Neuron (in vitro differentiated cells): ENCODE measurements around the gene AIG1.
"Not testable (repeated sequence)": the region's sequence is repeated elsewhere in the genome, so short reads cannot be mapped to it uniquely, and the experiment has no call there.

Source experiments
- H2AFZ ChIP-seq: one replicate; pipeline ENCODE4 v1.6.1; 2013; ENCODE audit warnings: low read depth, mild to moderate bottlenecking, inconsistent platforms, low read length, moderate library complexity
- H3K27me3 ChIP-seq: one replicate; pipeline ENCODE4 v1.6.1; 2013; ENCODE audit warnings: low read length; ENCODE audit not compliant: insufficient read depth
- H3K36me3 ChIP-seq: one replicate; pipeline ENCODE4 v1.6.1; 2013; ENCODE audit warnings: low read length; ENCODE audit not compliant: insufficient read depth
- H3K4me1 ChIP-seq: one replicate; pipeline ENCODE4 v1.6.1; 2013; ENCODE audit warnings: low read length; ENCODE audit not compliant: insufficient read depth
- H3K4me3 ChIP-seq: 2 replicates; pipeline ENCODE4 v1.5.1; 2013; ENCODE audit warnings: mild to moderate bottlenecking, low read length, moderate library complexity
- H3K9me3 ChIP-seq: one replicate; pipeline ENCODE4 v1.6.1; 2013; ENCODE audit warnings: low read length

The AIG1 gene

GRCh38 chr6:143283887-143284645, 223.4 kb downstream of the AIG1 start:
- Histone ChIP-seq H3K4me3 (no peak overlapping the region), H3K4me1 (no peaks in the 10 kb centered on the region), H3K36me3 (no peaks in the 10 kb centered on the region), H2AFZ (no peak overlapping the region), H3K27me3 (no peaks in the 10 kb centered on the region), H3K9me3 (peaks cover 3% of the 10 kb centered on the region)

- Histone ChIP-seq H2AFZ (no peak overlapping the region), H3K27me3 (no peaks in the 10 kb centered on the region), H3K36me3 (no peaks in the 10 kb centered on the region), H3K4me1 (no peaks in the 10 kb centered on the region), H3K9me3 (peaks cover 3% of the 10 kb centered on the region), H3K4me3 (no peak overlapping the region)
These were observed 225.6 kb downstream of the AIG1 start for GRCh38 chr6:143286251-143286795.

GRCh38 chr6:143288923-143289322, 228.2 kb downstream of the AIG1 start:
- H3K36me3 ChIP-seq = no peaks in the 10 kb centered on the region
- no peak overlapping the region for H2AFZ ChIP-seq
- H3K9me3 ChIP-seq = peaks cover 3% of the 10 kb centered on the region
- H3K4me3 ChIP-seq = no peak overlapping the region
- H3K4me1 ChIP-seq = no peaks in the 10 kb centered on the region
- no peaks in the 10 kb centered on the region for H3K27me3 ChIP-seq

GRCh38 chr6:143290206-143290605, 229.5 kb downstream of the AIG1 start:
- Histone ChIP-seq H3K9me3 (peaks cover under 1% of the 10 kb centered on the region), H2AFZ (no peak overlapping the region), H3K4me1 (no peaks in the 10 kb centered on the region), H3K36me3 (no peaks in the 10 kb centered on the region), H3K27me3 (no peaks in the 10 kb centered on the region), H3K4me3 (no peak overlapping the region)

- no peaks in the 10 kb centered on the region for H3K27me3 ChIP-seq
- no peak overlapping the region for H3K4me3 ChIP-seq
- H2AFZ ChIP-seq = no peak overlapping the region
- H3K9me3 ChIP-seq = no peaks in the 10 kb centered on the region
- H3K4me1 ChIP-seq = no peaks in the 10 kb centered on the region
- no peaks in the 10 kb centered on the region for H3K36me3 ChIP-seq
These were observed 232.8 kb downstream of the AIG1 start for GRCh38 chr6:143293523-143293922.

GRCh38 chr6:143294265-143294860, 233.7 kb downstream of the AIG1 start:
- Histone ChIP-seq H3K9me3 (no peaks in the 10 kb centered on the region), H2AFZ (no peak overlapping the region), H3K4me1 (no peaks in the 10 kb centered on the region), H3K27me3 (no peaks in the 10 kb centered on the region), H3K36me3 (no peaks in the 10 kb centered on the region), H3K4me3 (no peak overlapping the region)

- no peaks in the 10 kb centered on the region for H3K27me3 ChIP-seq
- H2AFZ ChIP-seq = no peak overlapping the region
- no peaks in the 10 kb centered on the region for H3K4me1 ChIP-seq
- H3K36me3 ChIP-seq = no peaks in the 10 kb centered on the region
- no peaks in the 10 kb centered on the region for H3K9me3 ChIP-seq
- no peak overlapping the region for H3K4me3 ChIP-seq
These were observed 235.2 kb downstream of the AIG1 start for GRCh38 chr6:143295932-143296331.

GRCh38 chr6:143298071-143298470, 237.4 kb downstream of the AIG1 start:
- no peaks in the 10 kb centered on the region for H3K9me3 ChIP-seq
- H3K4me3 ChIP-seq = no peak overlapping the region
- no peaks in the 10 kb centered on the region for H3K27me3 ChIP-seq
- H3K4me1 ChIP-seq = peaks cover 3% of the 10 kb centered on the region
- H3K36me3 ChIP-seq = no peaks in the 10 kb centered on the region
- no peak overlapping the region for H2AFZ ChIP-seq

- Histone ChIP-seq H3K9me3 (no peaks in the 10 kb centered on the region), H3K4me1 (peaks cover 3% of the 10 kb centered on the region), H3K36me3 (no peaks in the 10 kb centered on the region), H3K4me3 (no peak overlapping the region), H2AFZ (no peak overlapping the region), H3K27me3 (no peaks in the 10 kb centered on the region)
These were observed 238.8 kb downstream of the AIG1 start for GRCh38 chr6:143299253-143300166.

GRCh38 chr6:143301188-143301587, 240.5 kb downstream of the AIG1 start:
- Histone ChIP-seq H3K4me3 (no peak overlapping the region), H3K36me3 (no peaks in the 10 kb centered on the region), H3K27me3 (no peaks in the 10 kb centered on the region), H2AFZ (no peak overlapping the region), H3K4me1 (peaks cover 3% of the 10 kb centered on the region), H3K9me3 (no peaks in the 10 kb centered on the region)

- not testable (repeated sequence) for H3K4me3 ChIP-seq, H3K9me3 ChIP-seq, H3K4me1 ChIP-seq, H2AFZ ChIP-seq, H3K27me3 ChIP-seq, H3K36me3 ChIP-seq
These were observed 247.1 kb downstream of the AIG1 start for GRCh38 chr6:143307760-143308159.

GRCh38 chr6:143313163-143313562, 252.5 kb downstream of the AIG1 start:
- H3K4me3 ChIP-seq = no peak overlapping the region
- H3K9me3 ChIP-seq = peaks cover 8% of the 10 kb centered on the region
- no peak overlapping the region for H2AFZ ChIP-seq
- H3K36me3 ChIP-seq = no peaks in the 10 kb centered on the region
- peaks cover 6% of the 10 kb centered on the region for H3K4me1 ChIP-seq
- no peaks in the 10 kb centered on the region for H3K27me3 ChIP-seq
